Right lobe of liver (tissue), 6 donors: ENCODE results near the gene GALK1. TPM values are rescaled to one million over a fixed set of nuclear protein-coding genes. Genes with fewer than 3 reads are reported as not detected.

Source experiments
- ATAC-seq, 4 donors: fragments of 200-7000 bp; cut with Tn5 transposase; one replicate each; pipeline ENCODE4 v1.9.1; 2020; ENCODE audit warnings: mild to moderate bottlenecking in 4 of 4, moderate library complexity in 4 of 4
- DNase-seq, 3 donors: peaks; one replicate each; pipeline ENCODE4 v3.0.0-alpha.2; 2020
- H3K27ac ChIP-seq, 3 donors: fragments of 200-600 bp; one replicate each; pipeline ENCODE4 v1.8.0; 2022
- H3K27me3 ChIP-seq, 2 donors: fragments of 200-600 bp; one replicate each; pipeline ENCODE4 v1.8.0; 2022
- H3K36me3 ChIP-seq, 4 donors: fragments of 200-600 bp; sonication (generic) in 1 of 4; one replicate each; pipeline versions ENCODE4 v1.5.1 to v1.8.0; 2017 to 2022; ENCODE audit warnings: control low read depth in 1 of 4
- H3K4me1 ChIP-seq, 4 donors: fragments of 200-600 bp; sonication (generic) in 1 of 4; one replicate each; pipeline versions ENCODE4 v1.5.1 to v1.8.0; 2017 to 2022; ENCODE audit warnings: control low read depth in 1 of 4
- H3K4me3 ChIP-seq, 3 donors: fragments of 200-600 bp; one replicate each; pipeline ENCODE4 v1.8.0; 2022
- H3K9me3 ChIP-seq, 4 donors: fragments of 200-600 bp; sonication (generic) in 1 of 4; one replicate each; pipeline versions ENCODE4 v1.5.1 to v1.8.0; 2017 to 2022; ENCODE audit warnings: control low read depth in 1 of 4
- POLR2A ChIP-seq: fragments of 450-650 bp; IDR thresholded peaks from one replicate; pipeline ENCODE4 v1.6.1; 2017; ENCODE audit warnings: antibody characterized with exemption, mild to moderate bottlenecking
- WGBS: methylation state at CpG from one replicate; pipeline ENCODE4 v1.1.6; 2018; ENCODE audit warnings: low coverage, low lambda C conversion rate; ENCODE audit not compliant: insufficient coverage; ENCODE audit errors: missing lambda C conversion rate; 5-methylcytosine and 5-hydroxymethylcytosine counted together
- intact Hi-C, 2 donors: fragments of 100-400 bp; cut with DNase I; formaldehyde crosslinking; loops; one replicate each; pipeline versions ENCODE4 v1.11.2 to v1.14.1; 2022
- total RNA-seq, 6 experiments: library from RNA; depleted of rRNA in 2 of 6; stranded (reverse); fragments of >200 nt in 2 of 6; fragmentation: NEBNext Ultra II Directional in 3 of 6; extraction: Animal tissue kit (Norgen Biotek cat#: 25700) in 3 of 6; gene quantifications; one replicate each; pipeline versions ENCODE4 v1.1.0 to v1.2.4, GENCODE V29; 2016 to 2023
- TF ChIP-seq, protein P1 (sequence below), 4 donors: fragments of 200-600 bp in 3 of 4; fragments of 450-650 bp in 1 of 4; IDR thresholded peaks; one replicate each; pipeline versions ENCODE4 v1.5.1 to v1.8.0; 2016 to 2022; ENCODE audit warnings: antibody characterized with exemption in 4 of 4, mild to moderate bottlenecking in 2 of 4
- donor health status: DM: no; HTN: yes; CAD: no.
- donor health status: DM: no; HTN: no; CAD: no.
- donor health status: DM: no; HTN: no; CAD: no.
- donor health status: DM: no; HTN: yes; CAD: no.
- donor health status: DM: no; HTN: yes; CAD: no.

Gene GALK1
- total RNA-seq, 6 experiments from 2014 or later, result 38.6 to 87.4 (median 76.9) TPM

DNA sequence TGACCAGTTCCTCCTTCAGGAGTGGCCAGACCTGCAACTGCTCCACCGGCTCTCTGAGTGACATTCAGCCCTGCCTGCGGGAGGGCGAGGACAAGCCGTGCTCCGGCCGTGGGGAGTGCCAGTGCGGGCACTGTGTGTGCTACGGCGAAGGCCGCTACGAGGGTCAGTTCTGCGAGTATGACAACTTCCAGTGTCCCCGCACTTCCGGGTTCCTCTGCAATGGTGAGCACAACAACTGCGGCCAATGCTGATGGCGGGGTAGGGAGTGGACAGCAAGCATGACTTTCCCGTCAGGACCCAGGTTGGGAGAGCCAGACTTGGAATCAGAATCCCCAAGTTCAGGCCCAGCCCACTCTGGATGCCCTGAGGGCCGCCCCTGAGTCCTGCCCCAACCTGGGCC lies 31.5 kb downstream of the GALK1 start:
- Histone ChIP-seq H3K36me3 (no peaks in the 10 kb centered on the region), H3K27ac (no peak overlapping the region), H3K4me3 (no peak overlapping the region), H3K27me3 (no peaks in the 10 kb centered on the region), H3K4me1 (peaks cover 0 to 13% (median 0%) of the 10 kb centered on the region in 4 donors), H3K9me3 (no peaks in the 10 kb centered on the region)
- TF ChIP-seq POLR2A, result no peak
- TF ChIP-seq, protein P1, sequence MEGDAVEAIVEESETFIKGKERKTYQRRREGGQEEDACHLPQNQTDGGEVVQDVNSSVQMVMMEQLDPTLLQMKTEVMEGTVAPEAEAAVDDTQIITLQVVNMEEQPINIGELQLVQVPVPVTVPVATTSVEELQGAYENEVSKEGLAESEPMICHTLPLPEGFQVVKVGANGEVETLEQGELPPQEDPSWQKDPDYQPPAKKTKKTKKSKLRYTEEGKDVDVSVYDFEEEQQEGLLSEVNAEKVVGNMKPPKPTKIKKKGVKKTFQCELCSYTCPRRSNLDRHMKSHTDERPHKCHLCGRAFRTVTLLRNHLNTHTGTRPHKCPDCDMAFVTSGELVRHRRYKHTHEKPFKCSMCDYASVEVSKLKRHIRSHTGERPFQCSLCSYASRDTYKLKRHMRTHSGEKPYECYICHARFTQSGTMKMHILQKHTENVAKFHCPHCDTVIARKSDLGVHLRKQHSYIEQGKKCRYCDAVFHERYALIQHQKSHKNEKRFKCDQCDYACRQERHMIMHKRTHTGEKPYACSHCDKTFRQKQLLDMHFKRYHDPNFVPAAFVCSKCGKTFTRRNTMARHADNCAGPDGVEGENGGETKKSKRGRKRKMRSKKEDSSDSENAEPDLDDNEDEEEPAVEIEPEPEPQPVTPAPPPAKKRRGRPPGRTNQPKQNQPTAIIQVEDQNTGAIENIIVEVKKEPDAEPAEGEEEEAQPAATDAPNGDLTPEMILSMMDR (IDR thresholded peaks at IDR 0.05), result no peak
- DNase-seq (no peak), ATAC-seq (no peak)
- WGBS, result 97% methylated on average over 10 of the region's 18 CpGs
- intact Hi-C loops, result no loop called here

DNA sequence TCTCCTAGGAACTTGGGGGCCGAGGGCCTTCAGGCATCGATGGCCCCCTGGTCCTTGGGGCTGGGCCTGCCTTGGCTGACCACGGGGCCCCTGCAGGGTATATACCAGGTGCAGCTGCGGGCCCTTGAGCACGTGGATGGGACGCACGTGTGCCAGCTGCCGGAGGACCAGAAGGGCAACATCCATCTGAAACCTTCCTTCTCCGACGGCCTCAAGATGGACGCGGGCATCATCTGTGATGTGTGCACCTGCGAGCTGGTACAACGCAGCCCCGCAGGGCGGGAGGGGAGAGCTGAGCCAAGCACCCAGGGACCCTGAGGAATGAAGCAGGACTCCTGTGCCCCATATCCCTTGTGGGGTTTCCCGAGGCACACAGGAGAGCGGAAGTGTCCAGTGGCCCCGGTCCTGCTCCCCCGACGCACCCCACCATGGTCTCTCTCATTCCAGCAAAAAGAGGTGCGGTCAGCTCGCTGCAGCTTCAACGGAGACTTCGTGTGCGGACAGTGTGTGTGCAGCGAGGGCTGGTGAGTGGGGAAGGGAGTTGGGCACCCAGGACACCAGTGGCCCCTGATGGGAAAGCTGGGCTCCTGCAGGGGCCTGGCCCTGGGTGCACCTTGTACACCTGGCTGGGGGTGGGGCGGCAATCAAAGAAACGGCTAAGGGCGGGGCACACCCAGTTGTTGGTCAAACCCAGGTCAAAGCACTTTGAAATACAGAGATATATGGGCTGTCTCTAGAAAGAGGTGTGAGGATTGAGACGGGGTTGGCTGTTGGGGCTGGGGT lies 33.1 kb downstream of the GALK1 start:
- 88% methylated on average over 18 of the region's 31 CpGs for WGBS
- ATAC-seq, result no peak
- no peak for DNase-seq

DNA sequence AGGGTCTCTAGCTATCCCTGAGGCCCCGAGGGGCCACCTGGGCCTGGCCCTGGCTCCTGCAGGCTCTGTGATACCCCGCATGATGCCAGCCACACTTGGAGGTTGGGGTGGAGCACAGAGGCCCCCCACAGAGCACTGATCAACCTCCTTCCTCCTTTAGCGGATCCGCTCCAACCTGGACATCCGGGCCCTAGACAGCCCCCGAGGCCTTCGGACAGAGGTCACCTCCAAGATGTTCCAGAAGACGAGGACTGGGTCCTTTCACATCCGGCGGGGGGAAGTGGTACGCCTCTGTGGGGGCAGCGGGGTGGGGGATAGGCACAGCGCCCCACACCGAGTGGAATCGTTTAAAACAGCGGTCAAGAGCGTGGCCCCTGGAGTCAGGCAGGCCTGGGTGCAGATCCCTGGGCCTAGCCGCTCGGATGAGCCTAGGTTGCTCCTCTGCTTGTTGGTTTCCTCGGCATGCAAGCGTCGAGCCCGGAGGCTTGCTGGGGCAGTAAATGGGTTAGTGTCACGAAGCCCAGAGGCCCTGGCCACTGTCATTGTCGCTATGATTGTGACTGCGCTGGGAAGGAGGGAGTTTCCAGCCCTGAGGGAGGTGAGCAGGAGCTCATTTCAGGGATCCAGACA lies 33.8 kb downstream of the GALK1 start:
- Histone ChIP-seq H3K36me3 (no peaks in the 10 kb centered on the region), H3K4me3 (no peak overlapping the region), H3K27me3 (no peaks in the 10 kb centered on the region), H3K9me3 (no peaks in the 10 kb centered on the region), H3K27ac (no peak overlapping the region), H3K4me1 (peaks cover 0 to 8% (median 0%) of the 10 kb centered on the region in 4 donors)
- intact Hi-C loops, result no loop called here
- DNase-seq, result no peak
- WGBS, result 70% methylated on average over 4 of the region's 26 CpGs
- no peak for ATAC-seq
- no peak for TF ChIP-seq POLR2A
- TF ChIP-seq, protein P1 (IDR thresholded peaks at IDR 0.05), result no peak

More for the DNA sequence above, 33.1 kb downstream of the GALK1 start:
- TF ChIP-seq POLR2A, result no peak
- TF ChIP-seq, protein P1 (IDR thresholded peaks at IDR 0.05), result no peak
- H3K4me1 ChIP-seq, result peaks cover 0 to 8% (median 0%) of the 10 kb centered on the region in 4 donors
- intact Hi-C loops, result no loop called here
- H3K27ac ChIP-seq, result no peak overlapping the region
- no peak overlapping the region for H3K4me3 ChIP-seq
- H3K9me3 ChIP-seq, result no peaks in the 10 kb centered on the region
- H3K27me3 ChIP-seq, result no peaks in the 10 kb centered on the region
- no peaks in the 10 kb centered on the region for H3K36me3 ChIP-seq

DNA sequence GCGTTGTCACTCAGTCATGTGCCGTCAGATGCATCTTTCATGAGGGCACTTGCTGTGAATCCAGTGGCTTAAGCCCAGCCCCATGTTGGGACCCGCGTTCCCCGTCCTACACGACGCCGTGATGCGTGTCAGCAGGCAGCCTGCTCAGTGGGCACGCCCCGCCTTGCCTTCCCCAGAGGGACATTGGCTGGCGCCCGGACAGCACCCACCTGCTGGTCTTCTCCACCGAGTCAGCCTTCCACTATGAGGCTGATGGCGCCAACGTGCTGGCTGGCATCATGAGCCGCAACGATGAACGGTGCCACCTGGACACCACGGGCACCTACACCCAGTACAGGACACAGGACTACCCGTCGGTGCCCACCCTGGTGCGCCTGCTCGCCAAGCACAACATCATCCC lies 34.9 kb downstream of the GALK1 start:
- intact Hi-C loops, result no loop called here
- 91% methylated on average over 9 of the region's 24 CpGs for WGBS
- TF ChIP-seq POLR2A, result no peak
- TF ChIP-seq, protein P1 (IDR thresholded peaks at IDR 0.05), result no peak
- Histone ChIP-seq H3K4me1 (peaks cover 0 to 8% (median 0%) of the 10 kb centered on the region in 4 donors), H3K27ac (no peak overlapping the region), H3K27me3 (no peaks in the 10 kb centered on the region), H3K9me3 (no peaks in the 10 kb centered on the region), H3K36me3 (no peaks in the 10 kb centered on the region), H3K4me3 (no peak overlapping the region)
- DNase-seq (no peak), ATAC-seq (no peak)
